SIG-M5 (cell line): ENCODE data around the gene NEMP1.
"Not testable (repeated sequence)": the region's sequence is repeated elsewhere in the genome, so short reads cannot be mapped to it uniquely, and the experiment has no call there.

Experiments used
- DNase-seq: peaks from one replicate; lab custom pipeline; 2025; lab: John Stamatoyannopoulos, UW

NEMP1 gene

GRCh38 chr12:57029457-57029856, 49.1 kb downstream of the NEMP1 start:
- no peak for DNase-seq

DNA sequence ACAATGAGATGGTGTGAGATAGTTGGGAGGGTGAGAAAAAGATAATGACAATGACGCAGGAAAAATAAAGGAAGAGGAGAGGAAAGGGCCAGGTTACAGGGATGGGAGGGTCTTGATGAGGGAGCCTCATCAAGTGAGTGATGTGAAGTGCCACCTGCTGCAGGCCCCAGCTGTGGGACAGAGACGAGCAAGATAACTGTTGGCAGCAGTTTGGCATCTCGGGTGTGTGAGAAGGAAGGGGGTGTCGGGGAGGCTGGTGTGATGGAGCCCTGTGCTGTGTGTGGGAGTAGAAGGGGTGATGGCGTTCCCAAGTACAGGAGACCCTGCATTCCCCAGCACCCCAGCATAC, 50.8 kb downstream of the NEMP1 start:
- no peak for DNase-seq

DNA sequence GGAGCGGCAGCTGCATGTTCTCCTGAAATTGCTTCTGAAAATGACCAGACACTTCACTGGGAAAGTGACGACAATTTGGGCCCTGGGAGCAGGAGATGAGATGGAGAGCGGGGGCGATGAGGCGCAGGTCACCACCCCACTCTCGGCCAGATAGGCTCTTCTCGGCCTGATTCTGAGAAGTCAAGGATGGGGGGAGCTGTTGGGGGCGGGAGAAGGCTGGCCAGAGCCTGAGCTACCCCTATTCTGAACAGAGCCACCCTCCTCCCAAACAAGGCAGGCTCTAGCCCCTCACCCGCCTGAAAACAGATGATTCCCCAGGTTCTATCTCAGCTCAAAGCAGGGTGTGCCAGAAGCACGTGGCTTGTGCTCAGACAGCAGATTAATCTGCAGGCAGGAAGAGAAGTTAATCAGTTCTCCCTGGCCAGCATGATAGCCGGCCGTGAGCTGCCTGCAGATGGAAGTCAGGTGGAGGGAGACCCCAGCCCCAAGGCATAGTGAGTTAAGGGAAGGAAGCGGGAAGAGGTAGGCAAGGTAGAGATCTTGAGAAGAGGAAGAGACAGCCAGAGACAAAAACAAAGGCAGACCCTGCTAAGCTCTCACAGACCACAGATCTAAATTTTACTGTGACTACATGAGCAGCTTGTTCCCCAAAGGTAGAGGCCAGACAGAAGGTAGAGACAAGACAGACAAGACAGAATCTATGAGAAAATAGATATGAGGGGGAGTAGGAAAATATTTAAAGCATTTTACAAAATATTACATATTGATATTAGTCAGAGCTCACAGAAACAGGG, 51.4 kb downstream of the NEMP1 start:
- DNase-seq = no peak

- DNase-seq = no peak
These were observed 53.4 kb downstream of the NEMP1 start for GRCh38 chr12:57025196-57025595.

GRCh38 chr12:57022324-57022723, 56.3 kb downstream of the NEMP1 start:
- not testable (repeated sequence) for DNase-seq

- no peak for DNase-seq
These were observed 58.4 kb downstream of the NEMP1 start for GRCh38 chr12:57019983-57020719.

GRCh38 chr12:57018906-57019305, 59.7 kb downstream of the NEMP1 start:
- no peak for DNase-seq

GRCh38 chr12:57018353-57018752, 60.2 kb downstream of the NEMP1 start:
- DNase-seq = not testable (repeated sequence)

- DNase-seq = no peak
These were observed 62.2 kb downstream of the NEMP1 start, which contains the start of gene TAC3 for GRCh38 chr12:57016348-57016747. Gene TAC3, minus strand, starts transcription at chr12:57016529. Its CDS starts 732 bp downstream, at chr12:57015797.

GRCh38 chr12:57012600-57013465, 65.8 kb downstream of the NEMP1 start:
- no peak for DNase-seq

GRCh38 chr12:57011438-57012424, 66.9 kb downstream of the NEMP1 start:
- DNase-seq = no peak

GRCh38 chr12:57010627-57011247, 67.9 kb downstream of the NEMP1 start:
- DNase-seq = no peak

DNA sequence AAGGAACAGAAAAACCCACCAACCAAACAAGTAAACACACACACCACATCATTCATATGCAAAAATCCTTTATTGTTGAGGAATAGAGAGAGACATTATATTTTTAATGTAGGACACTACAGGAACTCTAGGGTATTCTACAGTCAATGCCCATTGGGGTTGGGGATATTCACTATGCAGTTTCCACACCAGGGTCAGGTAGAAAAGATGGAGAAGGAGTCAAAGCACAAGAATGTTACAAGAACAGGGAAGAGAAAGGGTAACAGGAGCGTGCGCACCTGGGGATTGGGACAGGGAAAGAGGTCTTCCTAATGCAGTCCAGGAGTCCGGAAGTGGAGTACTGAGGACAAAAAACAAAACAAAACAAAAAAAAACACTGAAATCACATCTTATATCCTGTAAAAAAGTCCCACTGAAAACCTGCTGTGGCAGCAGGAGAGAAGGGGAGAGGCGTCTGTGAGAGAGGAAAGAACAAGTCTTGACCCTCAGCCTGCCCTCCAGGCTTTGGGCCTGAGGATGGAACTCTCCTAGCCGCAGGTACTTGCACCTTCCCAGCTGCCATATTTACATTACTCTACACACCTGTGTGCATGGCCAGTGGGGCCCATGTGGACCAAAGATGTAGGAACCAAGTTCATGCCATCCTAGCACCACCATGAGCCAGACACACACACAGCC, 68.5 kb downstream of the NEMP1 start:
- no peak for DNase-seq

DNA sequence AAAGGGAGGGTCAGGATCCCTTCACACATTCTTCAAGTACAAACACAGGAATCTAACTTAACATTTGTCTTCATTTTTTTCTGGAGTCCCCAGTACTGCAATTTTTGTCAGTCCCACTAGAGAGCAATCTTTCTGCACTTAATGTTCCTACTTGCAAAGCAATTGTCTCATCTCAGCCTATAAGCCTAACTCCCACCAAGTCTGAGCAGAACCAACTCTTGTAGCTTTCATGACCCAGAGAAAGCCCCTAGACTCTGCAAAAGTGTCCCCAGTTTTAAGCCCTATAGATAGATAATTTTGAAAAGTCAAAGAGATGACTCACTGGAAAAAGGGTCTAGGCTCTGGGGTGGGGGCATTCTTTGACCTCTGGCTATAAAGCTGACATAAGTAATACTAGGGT, 70.4 kb downstream of the NEMP1 start:
- DNase-seq = no peak

GRCh38 chr12:57006809-57007475, 71.6 kb downstream of the NEMP1 start:
- DNase-seq = no peak

GRCh38 chr12:57005980-57006808, 72.4 kb downstream of the NEMP1 start, which contains the start of gene ZBTB39:
Gene ZBTB39, minus strand, starts transcription at chr12:57006546. Its CDS starts 1,629 bp downstream, at chr12:57004917.
- DNase-seq = no peak
